Ishikawa (cell line): ENCODE results near the gene DCAF8.

Experiments
- CEBPB ChIP-seq: IDR thresholded peaks from 2 replicates; pipeline ENCODE4 v1.6.1; 2012
- CREB1 ChIP-seq: IDR thresholded peaks from 2 replicates; pipeline ENCODE4 v1.6.1; 2012; ENCODE audit warnings: low read depth
- EP300 ChIP-seq: IDR thresholded peaks from 2 replicates; pipeline ENCODE4 v1.6.1; 2012; ENCODE audit warnings: borderline replicate concordance
- FOXM1 ChIP-seq: IDR thresholded peaks from 2 replicates; pipeline ENCODE4 v1.6.1; 2012; ENCODE audit warnings: low read depth, borderline replicate concordance
- MAX ChIP-seq: IDR thresholded peaks from 2 replicates; pipeline ENCODE4 v1.6.1; 2012
- NFIC ChIP-seq: IDR thresholded peaks from 2 replicates; pipeline ENCODE4 v1.6.1; 2012
- RAD21 ChIP-seq: IDR thresholded peaks from 2 replicates; pipeline ENCODE4 v1.6.1; 2012; ENCODE audit warnings: low read depth
- REST ChIP-seq: IDR thresholded peaks from 2 replicates; pipeline ENCODE4 v1.6.1; 2012; ENCODE audit warnings: low read depth, mild to moderate bottlenecking
- TAF1 ChIP-seq: IDR thresholded peaks from 2 replicates; pipeline ENCODE4 v1.6.1; 2012; ENCODE audit warnings: low read depth, mild to moderate bottlenecking
- TCF12 ChIP-seq: IDR thresholded peaks from 2 replicates; pipeline ENCODE4 v1.6.1; 2012; ENCODE audit warnings: low read depth
- YY1 ChIP-seq: IDR thresholded peaks from 2 replicates; pipeline ENCODE4 v1.6.1; 2012; ENCODE audit warnings: low read depth
- ZBTB7A ChIP-seq: IDR thresholded peaks from 2 replicates; pipeline ENCODE4 v1.6.1; 2012; ENCODE audit warnings: low read depth

- TF ChIP-seq REST (no peak), EP300 (no peak), MAX (no peak), TAF1 (no peak), YY1 (no peak), CEBPB (no peak), ZBTB7A (no peak), RAD21 (no peak), TCF12 (no peak), FOXM1 (no peak), CREB1 (no peak), NFIC (no peak)
Observed at GRCh38 chr1:160277330-160277729, 15.0 kb upstream of the DCAF8 start.
